Suppressor macrophage treated with lipopolysaccharide for 4 hours (primary cell): ENCODE measurements around the gene RASSF5.
A peak's percentile ranks its signal among the peaks of the same experiment; 100 is the strongest.

Experiments
- DNase-seq: peaks from one replicate; pipeline ENCODE4 v3.0.0-alpha.2; 2020

Gene RASSF5

DNA sequence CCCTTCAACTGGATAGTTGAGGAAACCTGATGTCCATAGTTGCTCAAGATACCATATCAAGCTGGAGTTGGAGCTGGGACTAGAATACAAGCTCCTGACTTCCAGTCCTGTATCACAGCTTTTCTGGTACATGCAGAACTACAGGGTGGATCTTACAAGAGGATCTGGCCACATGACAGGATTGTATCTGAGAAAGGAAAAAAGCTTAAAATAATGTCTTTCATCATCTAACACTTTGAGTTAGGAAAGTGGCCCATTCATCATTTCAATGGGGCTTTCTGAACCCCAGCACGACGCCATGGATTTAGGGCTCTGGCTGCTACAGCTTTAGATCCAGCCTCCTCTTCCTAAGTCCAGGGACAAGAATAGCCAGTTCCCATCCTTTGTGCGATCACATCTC, 46.9 kb downstream of the RASSF5 start:
- DNase-seq = no peak

DNA sequence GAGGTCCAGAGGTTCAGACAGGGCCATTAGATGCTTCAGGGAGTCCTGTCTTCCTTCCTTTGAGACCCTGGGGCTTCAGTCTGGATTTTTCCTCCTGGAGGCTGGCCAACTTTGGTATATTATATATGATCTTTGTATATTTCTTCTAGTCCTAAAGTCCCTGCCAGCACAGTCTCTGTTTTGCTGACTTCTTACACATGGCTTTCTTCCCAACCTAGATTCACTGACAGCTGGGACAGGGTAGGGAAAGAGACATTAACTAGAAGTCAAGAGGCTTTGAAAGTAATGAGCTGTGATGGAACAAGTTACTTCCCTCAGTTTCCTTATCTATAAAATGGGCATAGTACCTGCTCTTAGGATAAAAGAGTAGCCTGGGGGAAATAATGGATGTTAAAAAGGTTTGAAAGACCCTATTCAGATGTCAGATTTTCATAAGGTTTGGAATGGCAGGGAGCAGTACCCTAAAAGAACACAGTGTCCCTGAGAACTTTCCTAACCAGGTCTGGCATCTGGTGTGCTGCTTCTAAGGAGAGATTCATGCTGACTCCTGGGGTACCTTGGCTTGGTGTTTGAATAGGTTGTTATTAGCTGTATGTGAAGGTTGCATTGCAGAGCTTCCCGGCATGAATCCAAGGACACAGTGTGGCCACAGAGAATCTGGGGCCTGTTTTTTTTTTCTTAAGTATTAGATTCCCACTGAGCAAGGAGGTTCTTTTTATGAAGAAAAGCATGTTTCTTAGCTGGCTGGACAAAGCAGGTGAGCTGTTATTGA, 47.6 kb downstream of the RASSF5 start:
- DNase-seq = no peak

DNA sequence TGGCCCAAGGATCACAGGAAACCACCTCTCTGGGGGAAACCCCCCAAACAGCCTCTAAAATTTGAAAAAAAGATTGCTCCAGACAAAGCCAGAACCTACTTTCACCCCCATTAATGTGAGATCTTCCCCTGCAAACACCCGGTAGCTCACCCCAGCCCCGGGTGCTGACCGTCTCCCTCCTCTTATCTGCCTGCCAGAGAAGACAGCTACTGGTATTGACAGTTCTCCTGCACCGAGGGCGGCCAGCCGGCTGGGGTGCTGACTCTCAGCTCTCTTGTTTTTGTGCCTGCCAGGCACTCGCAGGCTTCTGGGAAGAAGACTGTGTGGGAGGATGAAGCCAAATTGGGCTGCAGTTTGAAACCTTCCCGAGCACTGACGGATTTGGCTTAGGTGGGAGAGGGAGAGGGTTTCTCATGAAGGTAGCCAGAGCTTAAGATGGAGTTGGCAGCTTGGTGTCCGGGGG, 48.2 kb downstream of the RASSF5 start:
- DNase-seq = no peak

- no peak for DNase-seq
Measured at GRCh38 chr1:206556047-206556749, 48.9 kb downstream of the RASSF5 start.

GRCh38 chr1:206556750-206557635, 49.7 kb downstream of the RASSF5 start:
- DNase-seq = peak; percentile 90

- peak; percentile 78 for DNase-seq
Measured at GRCh38 chr1:206557636-206558473, 50.5 kb downstream of the RASSF5 start.

DNA sequence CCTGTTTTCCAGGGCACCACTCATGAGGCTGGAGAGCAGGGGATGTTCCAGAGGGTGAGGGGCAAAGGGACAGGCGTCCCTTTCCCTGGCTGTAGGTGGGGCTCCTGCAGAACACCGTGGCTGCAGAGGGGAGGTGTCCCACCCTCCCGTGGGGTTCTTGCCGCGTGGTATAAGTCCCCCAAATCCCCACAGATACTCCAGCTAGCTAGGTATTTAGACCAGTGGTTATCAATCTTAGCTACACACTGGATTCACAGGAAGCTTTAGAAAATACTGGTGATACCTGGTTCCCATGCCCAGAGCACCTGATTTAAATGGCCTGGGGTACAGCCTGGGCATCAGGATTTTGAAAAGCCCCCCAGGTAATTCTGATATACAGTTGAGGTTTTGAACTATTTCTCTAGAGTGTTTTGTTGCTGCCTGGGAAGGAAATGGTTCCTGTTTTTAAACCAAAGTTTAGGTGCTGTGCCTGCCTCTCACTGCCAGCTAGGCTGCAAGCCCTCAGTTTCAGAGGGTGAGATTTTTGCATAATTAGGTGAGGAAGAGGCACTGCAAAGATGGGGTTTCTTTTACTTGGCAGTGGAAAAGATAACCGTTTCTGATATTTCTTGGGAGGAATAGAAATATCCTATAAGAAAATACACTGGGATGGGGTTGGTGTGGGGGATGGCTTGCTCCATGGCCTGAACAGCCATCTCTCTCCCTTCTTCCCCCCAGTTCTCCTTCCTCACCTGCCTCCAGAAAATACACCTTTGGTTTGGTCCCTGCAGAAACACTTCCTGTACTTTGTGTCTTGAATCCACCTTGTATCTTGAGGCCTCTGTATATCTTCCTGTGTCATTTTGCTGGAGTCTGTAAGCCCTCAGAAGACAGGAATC, 51.7 kb downstream of the RASSF5 start:
- peak; percentile 22 for DNase-seq

GRCh38 chr1:206559672-206559995, 52.3 kb downstream of the RASSF5 start:
- no peak for DNase-seq

GRCh38 chr1:206560007-206560716, 52.8 kb downstream of the RASSF5 start:
- no peak for DNase-seq

DNA sequence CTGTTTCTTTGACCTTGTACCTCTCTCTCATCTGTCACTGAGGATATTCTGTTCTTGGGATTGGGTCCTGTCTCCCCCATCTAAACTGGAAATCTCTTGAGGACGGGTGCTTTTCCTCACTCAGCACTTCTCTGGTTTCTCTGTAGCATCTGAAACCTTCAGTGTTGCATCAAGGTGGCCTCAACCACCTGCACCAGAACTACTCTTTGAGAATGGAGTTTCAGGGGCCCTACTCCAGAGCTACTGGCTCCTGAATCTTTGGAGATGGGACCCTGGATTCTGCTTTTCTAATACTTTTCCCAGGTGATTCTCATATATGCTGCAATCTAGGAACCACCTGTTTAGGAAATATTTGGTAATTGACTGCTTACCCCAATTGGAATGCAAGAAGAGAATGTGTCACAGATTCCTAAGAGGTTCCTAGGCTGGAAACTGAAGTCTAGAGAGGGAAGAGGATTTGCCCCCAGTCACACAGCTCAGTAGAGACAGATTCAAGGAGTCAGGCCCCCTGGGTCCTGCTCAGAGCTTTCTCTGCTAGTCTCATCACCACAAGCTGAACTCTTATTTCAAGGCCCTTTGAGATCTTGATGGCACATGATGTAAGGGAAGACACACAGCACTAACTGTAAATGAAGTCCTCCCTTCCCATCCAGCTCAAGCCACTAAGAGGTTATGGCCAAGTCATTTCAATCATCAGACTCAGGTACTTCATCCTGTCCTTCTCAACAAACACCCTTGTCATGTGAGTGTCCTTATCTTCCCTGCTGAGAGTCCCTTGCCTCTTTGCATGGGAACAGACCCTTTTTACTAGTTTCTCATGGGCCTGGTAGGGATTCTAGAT, 56.3 kb downstream of the RASSF5 start:
- DNase-seq = no peak

- DNase-seq = no peak
Measured at GRCh38 chr1:206565995-206566394, 58.7 kb downstream of the RASSF5 start.

GRCh38 chr1:206566999-206567398, 59.7 kb downstream of the RASSF5 start:
- DNase-seq = no peak

GRCh38 chr1:206568256-206568655, 60.9 kb downstream of the RASSF5 start:
- DNase-seq = no peak

DNA sequence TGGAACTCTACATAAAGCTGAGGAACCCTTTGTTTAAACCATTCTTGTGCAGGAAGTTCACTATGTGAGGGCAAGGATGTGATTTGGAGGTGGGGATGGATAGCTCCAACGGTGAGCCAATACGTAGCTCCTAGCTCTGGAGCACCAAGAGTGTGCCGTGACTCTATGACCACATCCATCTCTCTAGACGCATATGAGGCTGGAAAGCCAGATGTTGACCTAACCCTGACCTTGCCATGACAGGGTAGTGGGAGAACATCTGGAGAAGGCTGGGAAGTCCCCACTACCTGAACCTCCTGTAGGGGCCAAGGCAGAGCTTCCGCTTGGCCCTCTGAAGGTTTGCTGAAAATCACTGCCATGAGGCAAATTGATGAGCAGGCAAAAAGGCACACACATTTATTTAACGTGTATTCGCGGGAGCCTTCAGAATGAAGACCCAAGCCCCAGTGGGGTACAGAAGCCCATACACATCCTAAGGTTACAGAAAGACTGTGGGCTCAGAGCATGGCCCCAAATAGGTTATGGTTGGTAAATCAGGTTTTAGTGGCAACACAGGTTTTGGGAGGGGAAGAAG, 61.5 kb downstream of the RASSF5 start:
- no peak for DNase-seq

- no peak for DNase-seq
Measured at GRCh38 chr1:206569556-206569955, 62.2 kb downstream of the RASSF5 start.

GRCh38 chr1:206570529-206570928, 63.2 kb downstream of the RASSF5 start:
- DNase-seq = no peak

GRCh38 chr1:206572835-206573234, 65.5 kb downstream of the RASSF5 start:
- no peak for DNase-seq

DNA sequence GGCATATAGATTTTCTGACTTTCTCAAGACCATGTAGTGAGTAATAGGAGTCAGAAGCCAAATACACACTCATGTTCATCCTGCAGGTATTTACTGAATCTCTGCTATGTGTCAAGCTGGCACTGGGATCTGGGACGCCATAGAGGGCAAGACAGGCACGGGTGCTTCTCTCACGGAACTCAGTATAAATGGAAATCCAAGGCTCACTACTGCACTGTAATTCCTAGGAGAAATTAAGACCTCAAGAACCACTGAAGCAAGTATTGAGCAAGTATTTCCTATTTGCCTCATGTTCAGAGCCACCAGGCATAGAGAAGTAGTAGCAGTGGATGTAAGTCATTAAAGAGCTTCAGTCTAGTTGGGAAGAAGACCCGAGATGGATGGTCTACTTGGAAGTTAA, 66.0 kb downstream of the RASSF5 start:
- DNase-seq = no peak

DNA sequence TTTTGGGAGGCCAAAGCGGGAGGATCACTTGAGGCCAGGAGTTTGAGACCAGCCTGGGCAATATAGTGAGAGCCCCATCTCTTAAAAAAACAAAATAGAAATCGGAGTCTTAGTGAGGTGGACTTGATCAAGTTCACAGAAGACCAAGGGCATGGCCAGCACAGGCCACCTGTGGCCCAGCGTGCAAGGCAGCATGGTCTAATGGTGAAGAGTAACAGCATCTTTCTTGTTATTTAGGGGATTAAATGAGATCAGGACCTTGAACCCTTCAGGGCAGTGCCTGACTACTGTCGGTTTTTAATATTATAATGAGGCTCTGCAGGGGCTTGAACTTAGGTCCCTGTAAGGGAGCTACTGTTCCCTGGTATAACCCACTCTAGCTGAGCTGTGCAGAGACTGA, 66.4 kb downstream of the RASSF5 start:
- no peak for DNase-seq
